ENCODE data around the gene RFC5. TPM values are rescaled to one million over a fixed set of nuclear protein-coding genes. Genes with fewer than 3 reads are reported as not detected.

Gene RFC5
- total and polyA plus RNA-seq, 2 of the 8 experiments (the other 6 are each of a cell fraction or from before 2014, with no cell fraction given), result 34.4 to 40.6 TPM

GRCh38 chr12:118058881-118059280 lies 42.4 kb downstream of the RFC5 start (continued):
- TF ChIP-seq, protein P1, sequence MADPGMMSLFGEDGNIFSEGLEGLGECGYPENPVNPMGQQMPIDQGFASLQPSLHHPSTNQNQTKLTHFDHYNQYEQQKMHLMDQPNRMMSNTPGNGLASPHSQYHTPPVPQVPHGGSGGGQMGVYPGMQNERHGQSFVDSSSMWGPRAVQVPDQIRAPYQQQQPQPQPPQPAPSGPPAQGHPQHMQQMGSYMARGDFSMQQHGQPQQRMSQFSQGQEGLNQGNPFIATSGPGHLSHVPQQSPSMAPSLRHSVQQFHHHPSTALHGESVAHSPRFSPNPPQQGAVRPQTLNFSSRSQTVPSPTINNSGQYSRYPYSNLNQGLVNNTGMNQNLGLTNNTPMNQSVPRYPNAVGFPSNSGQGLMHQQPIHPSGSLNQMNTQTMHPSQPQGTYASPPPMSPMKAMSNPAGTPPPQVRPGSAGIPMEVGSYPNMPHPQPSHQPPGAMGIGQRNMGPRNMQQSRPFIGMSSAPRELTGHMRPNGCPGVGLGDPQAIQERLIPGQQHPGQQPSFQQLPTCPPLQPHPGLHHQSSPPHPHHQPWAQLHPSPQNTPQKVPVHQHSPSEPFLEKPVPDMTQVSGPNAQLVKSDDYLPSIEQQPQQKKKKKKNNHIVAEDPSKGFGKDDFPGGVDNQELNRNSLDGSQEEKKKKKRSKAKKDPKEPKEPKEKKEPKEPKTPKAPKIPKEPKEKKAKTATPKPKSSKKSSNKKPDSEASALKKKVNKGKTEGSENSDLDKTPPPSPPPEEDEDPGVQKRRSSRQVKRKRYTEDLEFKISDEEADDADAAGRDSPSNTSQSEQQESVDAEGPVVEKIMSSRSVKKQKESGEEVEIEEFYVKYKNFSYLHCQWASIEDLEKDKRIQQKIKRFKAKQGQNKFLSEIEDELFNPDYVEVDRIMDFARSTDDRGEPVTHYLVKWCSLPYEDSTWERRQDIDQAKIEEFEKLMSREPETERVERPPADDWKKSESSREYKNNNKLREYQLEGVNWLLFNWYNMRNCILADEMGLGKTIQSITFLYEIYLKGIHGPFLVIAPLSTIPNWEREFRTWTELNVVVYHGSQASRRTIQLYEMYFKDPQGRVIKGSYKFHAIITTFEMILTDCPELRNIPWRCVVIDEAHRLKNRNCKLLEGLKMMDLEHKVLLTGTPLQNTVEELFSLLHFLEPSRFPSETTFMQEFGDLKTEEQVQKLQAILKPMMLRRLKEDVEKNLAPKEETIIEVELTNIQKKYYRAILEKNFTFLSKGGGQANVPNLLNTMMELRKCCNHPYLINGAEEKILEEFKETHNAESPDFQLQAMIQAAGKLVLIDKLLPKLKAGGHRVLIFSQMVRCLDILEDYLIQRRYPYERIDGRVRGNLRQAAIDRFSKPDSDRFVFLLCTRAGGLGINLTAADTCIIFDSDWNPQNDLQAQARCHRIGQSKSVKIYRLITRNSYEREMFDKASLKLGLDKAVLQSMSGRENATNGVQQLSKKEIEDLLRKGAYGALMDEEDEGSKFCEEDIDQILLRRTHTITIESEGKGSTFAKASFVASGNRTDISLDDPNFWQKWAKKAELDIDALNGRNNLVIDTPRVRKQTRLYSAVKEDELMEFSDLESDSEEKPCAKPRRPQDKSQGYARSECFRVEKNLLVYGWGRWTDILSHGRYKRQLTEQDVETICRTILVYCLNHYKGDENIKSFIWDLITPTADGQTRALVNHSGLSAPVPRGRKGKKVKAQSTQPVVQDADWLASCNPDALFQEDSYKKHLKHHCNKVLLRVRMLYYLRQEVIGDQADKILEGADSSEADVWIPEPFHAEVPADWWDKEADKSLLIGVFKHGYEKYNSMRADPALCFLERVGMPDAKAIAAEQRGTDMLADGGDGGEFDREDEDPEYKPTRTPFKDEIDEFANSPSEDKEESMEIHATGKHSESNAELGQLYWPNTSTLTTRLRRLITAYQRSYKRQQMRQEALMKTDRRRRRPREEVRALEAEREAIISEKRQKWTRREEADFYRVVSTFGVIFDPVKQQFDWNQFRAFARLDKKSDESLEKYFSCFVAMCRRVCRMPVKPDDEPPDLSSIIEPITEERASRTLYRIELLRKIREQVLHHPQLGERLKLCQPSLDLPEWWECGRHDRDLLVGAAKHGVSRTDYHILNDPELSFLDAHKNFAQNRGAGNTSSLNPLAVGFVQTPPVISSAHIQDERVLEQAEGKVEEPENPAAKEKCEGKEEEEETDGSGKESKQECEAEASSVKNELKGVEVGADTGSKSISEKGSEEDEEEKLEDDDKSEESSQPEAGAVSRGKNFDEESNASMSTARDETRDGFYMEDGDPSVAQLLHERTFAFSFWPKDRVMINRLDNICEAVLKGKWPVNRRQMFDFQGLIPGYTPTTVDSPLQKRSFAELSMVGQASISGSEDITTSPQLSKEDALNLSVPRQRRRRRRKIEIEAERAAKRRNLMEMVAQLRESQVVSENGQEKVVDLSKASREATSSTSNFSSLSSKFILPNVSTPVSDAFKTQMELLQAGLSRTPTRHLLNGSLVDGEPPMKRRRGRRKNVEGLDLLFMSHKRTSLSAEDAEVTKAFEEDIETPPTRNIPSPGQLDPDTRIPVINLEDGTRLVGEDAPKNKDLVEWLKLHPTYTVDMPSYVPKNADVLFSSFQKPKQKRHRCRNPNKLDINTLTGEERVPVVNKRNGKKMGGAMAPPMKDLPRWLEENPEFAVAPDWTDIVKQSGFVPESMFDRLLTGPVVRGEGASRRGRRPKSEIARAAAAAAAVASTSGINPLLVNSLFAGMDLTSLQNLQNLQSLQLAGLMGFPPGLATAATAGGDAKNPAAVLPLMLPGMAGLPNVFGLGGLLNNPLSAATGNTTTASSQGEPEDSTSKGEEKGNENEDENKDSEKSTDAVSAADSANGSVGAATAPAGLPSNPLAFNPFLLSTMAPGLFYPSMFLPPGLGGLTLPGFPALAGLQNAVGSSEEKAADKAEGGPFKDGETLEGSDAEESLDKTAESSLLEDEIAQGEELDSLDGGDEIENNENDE (IDR thresholded peaks at IDR 0.05; ENCODE audit: insufficient replicate concordance, low read length), result no peak
- no peak for TF ChIP-seq BCL11A (IDR thresholded peaks at IDR 0.05; ENCODE audit: low read depth in 2 of 2, low read length in 2 of 2)
- TF ChIP-seq POU5F1 (IDR thresholded peaks at IDR 0.05; ENCODE audit: low read depth, low read length), result no peak
- no peak for TF ChIP-seq RBBP5 (IDR thresholded peaks at IDR 0.05; ENCODE audit: borderline replicate concordance, low read depth, low read length)
- no peak for TF ChIP-seq ASH2L (IDR thresholded peaks at IDR 0.05; ENCODE audit: low read length)
